NOMO-1 treated with DMSO at 0.1 percent for 48 hours (cell line): ENCODE data around the gene FBXL17.

Experiments
- DNase-seq: peaks from one replicate; lab custom pipeline; 2025; ENCODE audit not compliant: unreplicated experiment; lab: John Stamatoyannopoulos, UW

The FBXL17 gene

DNA sequence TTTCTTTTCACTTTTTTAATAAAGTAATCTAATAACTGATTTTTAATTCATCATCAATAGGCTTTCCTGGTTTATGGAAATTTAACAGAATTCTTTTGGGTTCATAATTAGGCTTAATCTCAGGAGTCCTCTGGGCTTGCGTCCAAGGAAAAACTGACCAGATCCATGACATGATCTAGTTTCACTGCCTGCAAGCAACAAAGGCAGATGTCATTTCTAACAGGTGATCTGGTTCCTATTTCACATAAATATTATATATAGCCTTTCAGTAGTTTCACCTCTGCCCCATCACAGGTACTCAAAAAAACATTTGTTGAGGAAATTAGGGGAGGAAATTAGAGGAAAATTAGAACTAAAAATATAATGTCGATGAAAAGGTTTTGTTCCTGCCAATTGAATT, 126.4 kb downstream of the FBXL17 start:
- no peak for DNase-seq

DNA sequence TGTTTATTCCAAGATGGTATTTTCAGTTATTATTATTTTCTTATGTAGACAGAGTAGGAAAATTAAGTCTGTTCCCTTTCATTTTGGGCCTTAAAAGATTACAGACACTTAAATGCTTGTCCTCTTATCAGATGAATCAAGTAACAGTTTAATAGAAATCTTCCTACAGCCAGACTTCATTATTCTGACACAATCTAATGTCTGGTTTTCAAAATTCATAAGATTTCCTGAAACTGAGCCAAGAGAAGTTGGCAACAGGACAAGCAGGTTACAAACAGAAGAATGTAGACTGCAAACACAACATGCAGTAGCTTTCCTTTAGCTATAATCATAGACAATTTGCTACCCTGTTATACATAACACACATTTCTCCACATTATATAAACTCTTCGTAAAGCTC, 130.5 kb downstream of the FBXL17 start:
- no peak for DNase-seq

DNA sequence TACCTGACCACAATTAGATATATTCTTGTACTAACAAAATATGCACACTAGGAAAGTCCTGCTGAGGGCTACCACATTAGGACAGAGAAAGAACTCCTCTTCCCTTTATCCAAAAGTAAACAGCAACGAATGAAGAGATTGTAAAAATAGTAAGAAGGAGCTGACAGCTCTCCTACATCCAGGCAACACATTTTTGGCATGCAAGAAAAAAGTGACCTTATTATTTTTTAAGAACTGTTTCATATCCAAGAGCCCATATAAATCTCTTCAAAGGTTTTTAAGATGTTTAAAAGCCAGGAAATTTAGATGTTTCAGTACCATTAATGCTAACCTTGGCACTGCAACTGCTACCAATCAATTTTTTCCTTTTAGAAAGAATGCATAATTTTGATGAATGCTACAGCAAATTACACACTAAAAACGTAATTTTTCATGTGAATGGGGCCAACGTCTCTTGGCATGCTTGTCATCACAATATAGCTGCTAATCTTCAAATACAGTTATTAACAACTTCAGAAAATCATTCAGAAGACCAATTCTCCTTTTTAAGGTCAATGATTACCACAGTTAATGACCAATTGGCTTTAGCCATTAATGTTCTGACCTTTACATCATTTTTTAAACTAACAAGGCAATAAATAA, 132.0 kb downstream of the FBXL17 start:
- DNase-seq: no peak

- DNase-seq: no peak
These were observed 132.7 kb downstream of the FBXL17 start for GRCh38 chr5:108249095-108249784.

GRCh38 chr5:108238936-108239887, 142.7 kb downstream of the FBXL17 start:
- DNase-seq: no peak

GRCh38 chr5:108238461-108238860, 143.4 kb downstream of the FBXL17 start:
- no peak for DNase-seq

- no peak for DNase-seq
These were observed 148.2 kb downstream of the FBXL17 start for GRCh38 chr5:108233617-108234155.

GRCh38 chr5:108232805-108233204, 149.1 kb downstream of the FBXL17 start:
- no peak for DNase-seq

DNA sequence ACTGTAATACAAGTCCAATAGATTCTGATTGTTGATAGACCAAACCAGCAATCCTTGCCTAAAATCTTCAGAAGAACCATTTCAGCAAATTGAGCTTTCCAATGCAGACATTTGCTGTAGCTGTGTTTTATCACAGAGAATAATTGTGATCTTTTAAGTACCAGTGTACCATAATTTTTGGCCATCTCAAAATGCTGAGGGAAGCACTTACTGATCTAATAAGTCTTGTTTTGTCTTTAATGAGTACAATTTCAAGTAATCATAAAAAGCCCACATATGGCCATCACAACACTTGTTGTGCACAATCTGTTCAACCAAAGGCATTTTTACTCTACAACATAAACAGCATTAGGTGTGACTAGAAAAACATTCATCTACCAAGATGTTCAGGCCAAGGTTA, 159.9 kb downstream of the FBXL17 start:
- DNase-seq: no peak

DNA sequence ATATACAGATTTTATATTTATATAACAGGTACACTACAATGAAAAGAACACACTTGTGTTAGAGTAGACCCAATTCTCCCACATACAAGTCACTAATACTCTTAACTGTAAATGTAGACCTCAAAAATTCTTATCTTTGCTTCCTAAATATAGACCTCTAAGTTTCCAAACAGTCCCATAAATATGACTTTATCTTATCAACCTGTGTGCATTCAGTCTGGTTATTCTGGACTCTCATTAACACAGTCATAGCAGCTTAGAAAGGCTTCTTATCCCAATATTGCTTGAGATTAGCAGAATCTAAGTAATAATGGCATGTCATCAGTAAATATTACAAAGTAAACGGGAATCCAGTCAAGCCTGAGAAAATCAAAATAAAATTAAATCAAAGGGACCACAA, 161.1 kb downstream of the FBXL17 start:
- DNase-seq: no peak

DNA sequence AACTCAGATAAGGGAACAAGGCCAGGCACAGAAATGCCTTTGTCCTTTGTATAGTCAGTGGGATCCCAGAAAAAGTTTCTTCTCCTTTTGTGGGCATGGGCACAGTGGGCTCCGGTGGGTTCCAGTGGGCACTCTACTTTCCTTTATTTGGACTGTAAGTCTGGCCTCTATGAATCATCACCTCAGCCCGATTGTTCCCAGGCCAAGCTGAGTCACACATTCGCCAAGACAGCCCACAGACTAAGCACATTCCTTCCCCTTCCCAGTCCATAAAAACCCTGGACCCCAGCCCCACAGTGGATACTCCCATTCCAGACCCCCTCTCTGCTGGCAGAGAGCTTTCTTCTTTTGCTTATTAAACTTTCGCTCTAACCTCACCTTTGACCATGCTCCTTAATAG, 165.0 kb downstream of the FBXL17 start:
- DNase-seq: no peak

DNA sequence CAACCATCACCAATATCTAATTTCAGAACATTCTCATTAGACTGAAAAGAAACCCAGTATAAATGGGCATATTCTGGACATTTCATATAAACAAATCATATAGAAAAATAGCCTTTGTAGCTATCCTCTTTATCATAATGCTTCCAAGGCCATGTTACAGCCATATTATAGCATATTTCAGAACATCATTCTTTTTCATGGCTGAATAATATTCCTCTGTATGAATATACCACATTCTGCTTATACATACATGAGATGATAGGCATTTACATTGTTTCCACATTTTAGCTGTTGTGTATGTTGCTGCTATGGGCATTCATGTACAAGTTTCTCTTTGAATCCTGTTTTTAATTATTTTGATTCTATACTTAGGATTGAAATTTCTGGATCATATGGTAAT, 167.0 kb downstream of the FBXL17 start:
- DNase-seq: no peak

- DNase-seq: no peak
These were observed 169.0 kb downstream of the FBXL17 start for GRCh38 chr5:108212775-108213346.

DNA sequence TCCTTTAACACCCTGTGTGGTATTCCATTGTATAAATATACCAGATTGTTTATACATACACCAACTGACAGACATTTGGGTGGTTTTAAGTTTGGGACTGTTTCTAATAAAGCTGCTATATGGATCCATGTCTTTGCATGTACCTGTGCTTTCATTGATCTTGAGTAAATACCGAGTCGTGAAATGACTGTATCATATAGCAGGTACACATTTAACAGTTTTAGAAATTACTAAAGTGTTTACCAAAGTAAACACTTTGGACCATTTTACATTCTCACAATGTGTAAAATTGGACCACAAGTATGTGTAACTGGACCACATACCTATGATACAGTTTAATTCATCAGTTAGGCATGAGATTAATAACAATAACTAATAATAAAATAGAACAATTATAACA, 175.2 kb downstream of the FBXL17 start:
- DNase-seq: no peak

- no peak for DNase-seq
These were observed 180.2 kb downstream of the FBXL17 start for GRCh38 chr5:108201721-108202120.

DNA sequence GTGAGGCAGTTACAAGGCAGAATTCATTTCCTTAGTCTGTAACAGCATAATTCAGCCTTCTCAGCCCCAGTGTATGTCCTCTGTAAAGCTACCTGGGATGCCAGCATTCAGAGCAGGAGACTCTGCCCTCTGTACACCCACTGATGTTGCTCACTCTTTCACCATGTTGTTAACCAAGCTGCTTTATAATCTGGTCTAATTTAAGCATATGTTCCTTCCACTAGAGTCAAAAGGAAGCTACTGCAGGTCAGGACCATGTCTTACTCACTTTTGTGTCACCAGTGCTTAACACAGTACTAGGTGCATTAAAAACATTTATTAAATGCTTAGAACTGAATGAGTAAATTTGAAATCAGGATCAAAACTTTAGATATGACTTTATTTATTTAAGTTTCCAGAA, 185.6 kb downstream of the FBXL17 start:
- DNase-seq: no peak

GRCh38 chr5:108193021-108193795, 188.7 kb downstream of the FBXL17 start:
- DNase-seq: no peak

- no peak for DNase-seq
These were observed 197.0 kb downstream of the FBXL17 start for GRCh38 chr5:108184940-108185339.

GRCh38 chr5:108181975-108182374, 199.9 kb downstream of the FBXL17 start:
- DNase-seq: no peak

DNA sequence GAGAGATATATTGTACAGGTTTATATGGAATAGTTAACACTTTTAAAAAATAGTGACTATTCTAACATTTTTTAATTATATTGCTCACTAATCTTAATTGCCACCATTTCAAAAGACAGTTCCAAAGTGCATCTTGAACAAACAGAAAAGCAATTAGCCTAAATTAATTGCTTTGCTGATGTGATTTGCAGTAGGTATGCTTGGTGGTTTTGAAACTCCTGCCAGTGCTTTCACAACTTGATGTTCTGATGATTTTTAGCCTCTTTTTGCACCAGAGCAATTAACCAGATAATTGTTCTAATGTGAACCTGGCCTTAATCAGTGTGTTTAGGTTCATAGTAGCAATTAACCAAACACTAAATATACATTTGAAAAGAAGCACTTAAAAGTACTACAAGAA, 207.6 kb downstream of the FBXL17 start:
- DNase-seq: peak; percentile 0
